HFFc6 (cell line): ENCODE data around the gene GAMT. TPM values are rescaled to one million over a fixed set of nuclear protein-coding genes. Genes with fewer than 3 reads are reported as not detected.

ENCODE experiments used
- DNase-seq: peaks from one replicate; pipeline ENCODE4 v3.0.0-alpha.2; 2018
- H3K27ac Mint-ChIP-seq: 2 replicates; pipeline ENCODE4 v1.8.0; 2020; ENCODE audit warnings: mild to moderate bottlenecking, mixed read lengths
- H3K27me3 Mint-ChIP-seq: 2 replicates; pipeline ENCODE4 v1.8.0; 2021; ENCODE audit warnings: mild to moderate bottlenecking, moderate library complexity, mixed read lengths; ENCODE audit not compliant: insufficient read depth
- H3K36me3 Mint-ChIP-seq: 2 replicates; pipeline ENCODE4 v1.8.0; 2021; ENCODE audit warnings: low read depth, mixed read lengths
- H3K4me1 Mint-ChIP-seq: 2 replicates; pipeline ENCODE4 v1.8.0; 2020; ENCODE audit warnings: low read depth, mixed read lengths
- H3K4me3 Mint-ChIP-seq: 2 replicates; pipeline ENCODE4 v1.8.0; 2020; ENCODE audit warnings: mild to moderate bottlenecking, moderate library complexity, mixed read lengths
- H3K9me3 Mint-ChIP-seq: 2 replicates; pipeline ENCODE4 v1.8.0; 2020; ENCODE audit warnings: mild to moderate bottlenecking, mixed read lengths
- total RNA-seq, 6 experiments: library from RNA; stranded (reverse); fragmentation: NEBNext Ultra II Directional; extraction: Animal tissue kit (Norgen Biotek cat#: 25700); gene quantifications; 2 replicates in 1 of 6; 3 replicates in 5 of 6; pipeline ENCODE4 v1.2.3, GENCODE V29; 2021
- TF ChIP-seq, protein P1 (sequence below): fragments of 200-600 bp; sonication (generic); IDR thresholded peaks from 2 replicates; pipeline ENCODE4 v1.5.0; 2021; ENCODE audit warnings: antibody characterized with exemption, mild to moderate bottlenecking

The GAMT gene
- total RNA-seq, 6 experiments from 2014 or later: 55.2 to 71.3 (median 67.7) TPM

- Mint-ChIP-seq H3K36me3 (peaks cover 17% of the 10 kb centered on the region; the same call in 1 of the 2 replicates), H3K4me3 (no peak overlapping the region), H3K27me3 (peaks cover 5% of the 10 kb centered on the region; the same call in 1 of the 2 replicates), H3K9me3 (no peaks in the 10 kb centered on the region), H3K27ac (no peak overlapping the region), H3K4me1 (no peaks in the 10 kb centered on the region)
- no peak for DNase-seq
- TF ChIP-seq, protein P1, sequence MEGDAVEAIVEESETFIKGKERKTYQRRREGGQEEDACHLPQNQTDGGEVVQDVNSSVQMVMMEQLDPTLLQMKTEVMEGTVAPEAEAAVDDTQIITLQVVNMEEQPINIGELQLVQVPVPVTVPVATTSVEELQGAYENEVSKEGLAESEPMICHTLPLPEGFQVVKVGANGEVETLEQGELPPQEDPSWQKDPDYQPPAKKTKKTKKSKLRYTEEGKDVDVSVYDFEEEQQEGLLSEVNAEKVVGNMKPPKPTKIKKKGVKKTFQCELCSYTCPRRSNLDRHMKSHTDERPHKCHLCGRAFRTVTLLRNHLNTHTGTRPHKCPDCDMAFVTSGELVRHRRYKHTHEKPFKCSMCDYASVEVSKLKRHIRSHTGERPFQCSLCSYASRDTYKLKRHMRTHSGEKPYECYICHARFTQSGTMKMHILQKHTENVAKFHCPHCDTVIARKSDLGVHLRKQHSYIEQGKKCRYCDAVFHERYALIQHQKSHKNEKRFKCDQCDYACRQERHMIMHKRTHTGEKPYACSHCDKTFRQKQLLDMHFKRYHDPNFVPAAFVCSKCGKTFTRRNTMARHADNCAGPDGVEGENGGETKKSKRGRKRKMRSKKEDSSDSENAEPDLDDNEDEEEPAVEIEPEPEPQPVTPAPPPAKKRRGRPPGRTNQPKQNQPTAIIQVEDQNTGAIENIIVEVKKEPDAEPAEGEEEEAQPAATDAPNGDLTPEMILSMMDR: no peak
Measured at GRCh38 chr19:1374250-1374577, 27.1 kb downstream of the GAMT start.

- Mint-ChIP-seq H3K36me3 (peaks cover 17% of the 10 kb centered on the region; the same call in 1 of the 2 replicates), H3K9me3 (no peaks in the 10 kb centered on the region), H3K27ac (no peak overlapping the region), H3K27me3 (peaks cover 5% of the 10 kb centered on the region; the same call in 1 of the 2 replicates), H3K4me1 (no peaks in the 10 kb centered on the region), H3K4me3 (no peak overlapping the region)
- no peak for DNase-seq
- TF ChIP-seq, protein P1: no peak
Measured at GRCh38 chr19:1373534-1374249, 27.6 kb downstream of the GAMT start.

DNA sequence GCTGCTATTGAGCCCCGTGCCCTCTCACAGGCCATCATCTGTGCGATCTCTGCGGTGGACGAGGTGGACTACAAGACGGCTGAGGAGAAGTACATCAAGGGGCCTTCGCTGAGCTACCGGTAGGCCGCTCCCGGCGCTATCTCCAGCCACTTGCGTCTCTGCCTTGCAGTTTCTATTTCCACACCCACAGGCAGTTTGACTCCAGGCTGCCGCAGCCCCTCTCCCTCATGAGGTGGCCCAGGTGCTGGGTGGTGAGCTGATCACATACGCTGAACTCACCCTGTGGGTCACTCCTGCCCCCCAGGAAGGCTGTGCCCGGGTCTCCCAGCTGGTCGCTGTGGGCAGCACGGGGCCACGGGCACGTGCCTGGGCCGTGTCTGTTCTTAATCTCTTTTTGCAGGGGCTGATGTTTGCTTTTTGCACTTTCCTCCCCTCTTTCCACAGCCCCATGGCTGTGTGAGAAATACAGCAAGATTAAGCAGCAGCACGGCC, 28.3 kb downstream of the GAMT start:
- H3K27me3 Mint-ChIP-seq: peaks cover 3% of the 10 kb centered on the region; the same call in 1 of the 2 replicates
- H3K36me3 Mint-ChIP-seq: peaks cover 17% of the 10 kb centered on the region; the same call in 1 of the 2 replicates
- no peaks in the 10 kb centered on the region for H3K9me3 Mint-ChIP-seq
- TF ChIP-seq, protein P1: no peak
- no peak for DNase-seq
- no peak overlapping the region; the same call in 1 of the 2 replicates for H3K27ac Mint-ChIP-seq
- no peak overlapping the region for H3K4me3 Mint-ChIP-seq
- no peaks in the 10 kb centered on the region for H3K4me1 Mint-ChIP-seq

- no peaks in the 10 kb centered on the region for H3K4me1 Mint-ChIP-seq
- DNase-seq: no peak
- H3K27me3 Mint-ChIP-seq: no peaks in the 10 kb centered on the region
- TF ChIP-seq, protein P1: no peak
- H3K36me3 Mint-ChIP-seq: peaks cover 14% of the 10 kb centered on the region; the same call in 1 of the 2 replicates
- H3K27ac Mint-ChIP-seq: no peak overlapping the region
- H3K9me3 Mint-ChIP-seq: no peaks in the 10 kb centered on the region
- no peak overlapping the region for H3K4me3 Mint-ChIP-seq
Measured at GRCh38 chr19:1370579-1371361, 30.6 kb downstream of the GAMT start.

DNA sequence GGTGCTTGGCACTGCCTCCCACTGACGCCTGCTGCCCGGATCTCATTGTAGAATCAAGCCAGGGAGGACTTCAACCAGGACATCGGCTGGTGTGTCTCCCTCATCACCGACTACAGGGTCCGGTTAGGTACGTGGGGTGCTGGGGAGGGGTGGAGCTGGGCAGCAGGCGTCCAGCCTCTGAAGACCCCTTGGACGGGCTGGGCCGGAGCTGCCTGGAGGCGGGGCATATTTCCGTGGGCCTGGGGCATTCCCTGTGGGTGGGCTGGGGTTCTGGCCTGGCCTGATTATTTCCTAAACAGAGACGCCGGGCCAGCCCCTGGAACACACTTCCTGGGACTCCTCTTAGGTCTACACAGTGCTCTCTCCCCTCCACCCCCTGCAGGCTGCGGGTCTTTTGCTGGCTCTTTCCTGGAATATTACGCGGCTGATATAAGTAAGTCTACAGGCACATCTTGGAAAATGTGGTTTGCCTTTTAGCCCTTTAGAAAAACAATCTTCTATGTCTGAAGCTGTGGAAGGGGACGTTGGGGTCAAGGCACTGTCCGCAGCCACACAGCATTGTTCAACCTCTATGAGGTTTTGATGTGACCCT, 32.0 kb downstream of the GAMT start:
- H3K4me1 Mint-ChIP-seq: no peaks in the 10 kb centered on the region; the same call in 1 of the 2 replicates
- H3K9me3 Mint-ChIP-seq: no peaks in the 10 kb centered on the region
- peaks cover 22% of the 10 kb centered on the region for H3K36me3 Mint-ChIP-seq
- H3K27ac Mint-ChIP-seq: no peak overlapping the region
- H3K27me3 Mint-ChIP-seq: no peaks in the 10 kb centered on the region
- DNase-seq: no peak
- TF ChIP-seq, protein P1: no peak
- H3K4me3 Mint-ChIP-seq: no peak overlapping the region
